Caco-2 (cell line): Measurements from ENCODE around the gene KLHL29. TPM values are rescaled to one million over a fixed set of nuclear protein-coding genes. Genes with fewer than 3 reads are reported as not detected.

ENCODE experiments used
- BruUV-seq: library from RNA; stranded (reverse); fragments of 400-500 nt; replicated peaks from 2 replicates; lab custom pipeline; 2021; lab: Mats Ljungman, UMichigan
- CTCF ChIA-PET: fragments of 300-600 bp; sonication (Branson Sonifier 250); formaldehyde crosslinking; loops from one replicate; lab custom pipeline; 2022; ENCODE audit warnings: antibody characterized with exemption; lab: Charles Lee
- POLR2A ChIA-PET: fragments of 300-600 bp; sonication (Branson Sonifier 250); formaldehyde crosslinking; loops from one replicate; lab custom pipeline; 2022; ENCODE audit warnings: antibody characterized with exemption; lab: Charles Lee
- DNase-seq, 2 experiments: peaks; one replicate each; pipeline versions ENCODE4 v3.0.0 to v3.0.0-alpha.2; 2020 to 2022
- H3K27me3 ChIP-seq: replicated peaks from 2 replicates; pipeline ENCODE4 v1.6.0; 2011; ENCODE audit warnings: low read length; ENCODE audit not compliant: control insufficient read depth, insufficient read depth
- H3K36me3 ChIP-seq: 2 replicates; pipeline ENCODE4 v1.5.1; 2011; ENCODE audit warnings: low read length; ENCODE audit not compliant: control insufficient read depth, insufficient read depth
- H3K4me1 ChIP-seq: fragments of 250-450 bp; sonication (Bioruptor Pico); 2 replicates; pipeline ENCODE4 v1.5.1; 2020; ENCODE audit warnings: mild to moderate bottlenecking
- H3K4me3 ChIP-seq: 2 replicates; pipeline ENCODE4 v1.5.1; 2011; ENCODE audit warnings: low read depth, mild to moderate bottlenecking, control low read depth, low read length
- H3K9me3 ChIP-seq: fragments of 250-450 bp; sonication (Bioruptor Pico); 2 replicates; pipeline ENCODE4 v1.5.1; 2020; ENCODE audit warnings: mild to moderate bottlenecking, moderate library complexity
- H3K27ac Mint-ChIP-seq: one replicate; pipeline ENCODE4 v1.8.0; 2022; ENCODE audit warnings: mixed read lengths; ENCODE audit not compliant: unreplicated experiment
- H3K27me3 Mint-ChIP-seq: one replicate; pipeline ENCODE4 v1.8.0; 2022; ENCODE audit warnings: mixed read lengths; ENCODE audit not compliant: insufficient read depth, unreplicated experiment
- H3K36me3 Mint-ChIP-seq: one replicate; pipeline ENCODE4 v1.8.0; 2022; ENCODE audit warnings: mild to moderate bottlenecking, mixed read lengths; ENCODE audit not compliant: insufficient read depth, unreplicated experiment
- H3K4me1 Mint-ChIP-seq: one replicate; pipeline ENCODE4 v1.8.0; 2022; ENCODE audit warnings: low read depth, mixed read lengths; ENCODE audit not compliant: unreplicated experiment
- H3K4me3 Mint-ChIP-seq: one replicate; pipeline ENCODE4 v1.8.0; 2022; ENCODE audit warnings: mild to moderate bottlenecking, moderate library complexity, mixed read lengths; ENCODE audit not compliant: unreplicated experiment
- H3K9me3 Mint-ChIP-seq: one replicate; pipeline ENCODE4 v1.8.0; 2022; ENCODE audit warnings: mixed read lengths; ENCODE audit not compliant: unreplicated experiment
- CTCF ChIP-seq, 2 experiments: fragments of 200-600 bp in 1 of 2; IDR thresholded peaks; 1 replicate in 1 of 2; 2 replicates in 1 of 2; pipeline versions ENCODE4 v1.5.1 to v1.8.0; 2011 to 2022; ENCODE audit warnings: antibody characterized with exemption in 1 of 2, control low read depth in 1 of 2, inconsistent platforms in 1 of 2, low read depth in 1 of 2, low read length in 1 of 2, mild to moderate bottlenecking in 1 of 2, moderate library complexity in 1 of 2; ENCODE audit not compliant: insufficient read depth in 1 of 2, severe bottlenecking in 1 of 2, unreplicated experiment in 1 of 2
- intact Hi-C: fragments of 100-400 bp; cut with micrococcal nuclease; formaldehyde crosslinking; loops from one replicate; pipeline ENCODE4 v1.10.0; 2022; ENCODE audit not compliant: unreplicated experiment
- total RNA-seq: library from RNA; stranded (reverse); gene quantifications from 2 replicates; pipeline ENCODE4 v1.2.3, GENCODE V29; 2022

The KLHL29 gene
- total RNA-seq, 1 experiment from 2014 or later = 0.61 TPM

- H3K9me3 ChIP-seq = no peaks in the 10 kb centered on the region
- Mint-ChIP-seq H3K9me3 (no peaks in the 10 kb centered on the region), H3K27ac (no peak overlapping the region), H3K27me3 (peaks cover 13% of the 10 kb centered on the region), H3K36me3 (no peaks in the 10 kb centered on the region), H3K4me1 (peaks cover 6% of the 10 kb centered on the region), H3K4me3 (no peak overlapping the region)
- no peaks in the 10 kb centered on the region for H3K36me3 ChIP-seq
- no peaks in the 10 kb centered on the region for H3K4me1 ChIP-seq
- no peak overlapping the region for H3K4me3 ChIP-seq
- POLR2A ChIA-PET = no interaction called here
- no TSS peak for BruUV-seq
- no peak for TF ChIP-seq CTCF (IDR thresholded peaks at IDR 0.05; ENCODE audit: insufficient read depth in 1 of 2, low read depth in 1 of 2, low read length in 1 of 2, severe bottlenecking in 1 of 2, unreplicated experiment in 1 of 2)
- CTCF ChIA-PET = no interaction called here
- intact Hi-C loops = no loop called here
- no peak for DNase-seq
- H3K27me3 ChIP-seq = no peaks in the 10 kb centered on the region
Observed at GRCh38 chr2:23536326-23536725, 151.3 kb downstream of the KLHL29 start.

- no peak for DNase-seq
- intact Hi-C loops = no loop called here
- Mint-ChIP-seq H3K4me1 (no peaks in the 10 kb centered on the region), H3K4me3 (no peak overlapping the region), H3K9me3 (no peaks in the 10 kb centered on the region), H3K36me3 (no peaks in the 10 kb centered on the region), H3K27me3 (peaks cover 13% of the 10 kb centered on the region), H3K27ac (no peak overlapping the region)
- Histone ChIP-seq H3K36me3 (no peaks in the 10 kb centered on the region), H3K9me3 (no peaks in the 10 kb centered on the region), H3K27me3 (no peaks in the 10 kb centered on the region), H3K4me1 (no peaks in the 10 kb centered on the region), H3K4me3 (no peak overlapping the region)
- ChIA-PET CTCF (no interaction called here), POLR2A (no interaction called here)
- BruUV-seq = no TSS peak
- no peak for TF ChIP-seq CTCF (IDR thresholded peaks at IDR 0.05; ENCODE audit: insufficient read depth in 1 of 2, low read depth in 1 of 2, low read length in 1 of 2, severe bottlenecking in 1 of 2, unreplicated experiment in 1 of 2)
Observed at GRCh38 chr2:23537991-23538390, 153.0 kb downstream of the KLHL29 start.

- Mint-ChIP-seq H3K27me3 (peaks cover 13% of the 10 kb centered on the region), H3K36me3 (no peaks in the 10 kb centered on the region), H3K4me3 (no peak overlapping the region), H3K4me1 (no peaks in the 10 kb centered on the region), H3K27ac (no peak overlapping the region), H3K9me3 (no peaks in the 10 kb centered on the region)
- DNase-seq = no peak
- ChIA-PET CTCF (no interaction called here), POLR2A (no interaction called here)
- no peaks in the 10 kb centered on the region for H3K9me3 ChIP-seq
- H3K27me3 ChIP-seq = no peaks in the 10 kb centered on the region
- no TSS peak for BruUV-seq
- H3K4me3 ChIP-seq = no peak overlapping the region
- H3K4me1 ChIP-seq = no peaks in the 10 kb centered on the region
- TF ChIP-seq CTCF (IDR thresholded peaks at IDR 0.05; ENCODE audit: insufficient read depth in 1 of 2, low read depth in 1 of 2, low read length in 1 of 2, severe bottlenecking in 1 of 2, unreplicated experiment in 1 of 2) = no peak
- intact Hi-C loops = no loop called here
- no peaks in the 10 kb centered on the region for H3K36me3 ChIP-seq
Observed at GRCh38 chr2:23538566-23538965, 153.6 kb downstream of the KLHL29 start.
